Heart left ventricle (tissue), 16 donors: Measurements from ENCODE around the gene ZNF618. TPM values are rescaled to one million over a fixed set of nuclear protein-coding genes. Genes with fewer than 3 reads are reported as not detected.

Source experiments
- ATAC-seq, 4 donors: fragments of 200-7000 bp; cut with Tn5 transposase; one replicate each; pipeline ENCODE4 v1.9.1; 2020 to 2022; ENCODE audit warnings: moderate library complexity in 4 of 4, mild to moderate bottlenecking in 3 of 4, moderate number of reproducible peaks in 1 of 4
- DNase-seq, 5 donors: peaks; one replicate each; pipeline ENCODE4 v3.0.0-alpha.2; 2020
- H3K27ac ChIP-seq, 12 donors: fragments of 200-600 bp; sonication (generic) in 4 of 12; one replicate each; pipeline versions ENCODE4 v1.5.0 to v1.8.0; 2016 to 2022; ENCODE audit warnings: mild to moderate bottlenecking in 2 of 12
- H3K27me3 ChIP-seq, 9 donors: fragments of 200-600 bp; sonication (generic) in 2 of 9; one replicate each; pipeline versions ENCODE4 v1.5.1 to v1.8.0; 2016 to 2022; ENCODE audit warnings: mild to moderate bottlenecking in 3 of 9
- H3K36me3 ChIP-seq, 9 donors: fragments of 200-600 bp; sonication (generic) in 2 of 9; one replicate each; pipeline versions ENCODE4 v1.5.0 to v1.8.0; 2018 to 2022; ENCODE audit warnings: mild to moderate bottlenecking in 2 of 9
- H3K4me1 ChIP-seq, 12 donors: fragments of 200-600 bp; sonication (generic) in 4 of 12; one replicate each; pipeline versions ENCODE4 v1.5.0 to v1.8.0; 2016 to 2022; ENCODE audit warnings: mild to moderate bottlenecking in 3 of 12
- H3K4me3 ChIP-seq, 12 donors: fragments of 200-600 bp; sonication (generic) in 4 of 12; one replicate each; pipeline versions ENCODE4 v1.5.0 to v1.8.0; 2017 to 2022; ENCODE audit warnings: mild to moderate bottlenecking in 9 of 12, moderate library complexity in 4 of 12
- H3K9me3 ChIP-seq, 12 donors: fragments of 200-600 bp; sonication (generic) in 4 of 12; one replicate each; pipeline versions ENCODE4 v1.5.0 to v1.8.0; 2016 to 2022; ENCODE audit warnings: mild to moderate bottlenecking in 1 of 12
- CTCF ChIP-seq, 12 donors: fragments of 200-600 bp; sonication (generic) in 4 of 12; IDR thresholded peaks; one replicate each; pipeline versions ENCODE4 v1.5.0 to v1.8.0; 2018 to 2022; ENCODE audit warnings: antibody characterized with exemption in 12 of 12, mild to moderate bottlenecking in 5 of 12
- POLR2A ChIP-seq, 2 donors: fragments of 450-650 bp; IDR thresholded peaks; one replicate each; pipeline ENCODE4 v1.6.1; 2017; ENCODE audit warnings: antibody characterized with exemption in 2 of 2, mild to moderate bottlenecking in 2 of 2, moderate library complexity in 2 of 2
- WGBS, 4 donors: extraction: QIAGEN DNeasy Blood & Tissue Kit in 2 of 4; methylation state at CpG; one replicate each; pipeline versions ENCODE4 v1.1.5 to v1.1.7; 2013 to 2018; 5-methylcytosine and 5-hydroxymethylcytosine counted together
- intact Hi-C, 10 donors: fragments of 100-400 bp; cut with DNase I; formaldehyde crosslinking; loops; one replicate each; pipeline versions ENCODE4 v1.11.1 to v1.14.2; 2022
- polyA plus RNA-seq, 2 donors: library from polyadenylated mRNA; stranded (reverse); fragments of 200-250 nt; gene quantifications; one replicate each; pipeline ENCODE4 v1.2.3, GENCODE V29; 2013
- total RNA-seq, 9 donors: library from RNA; depleted of rRNA in 2 of 9; stranded (reverse); fragments of >200 nt in 2 of 9; fragmentation: NEBNext Ultra II Directional in 3 of 9; extraction: Animal tissue kit (Norgen Biotek cat#: 25700) in 3 of 9; gene quantifications; one replicate each; pipeline versions ENCODE4 v1.1.0 to v1.2.4, GENCODE V29; 2016 to 2023
- donor health status: ischemic (EF 13 %, LVEDD 7.1; RV severe dilation, severe dysfunction).
- donor health status: healthy with polysubstance abuse.
- donor health status: DM: no; HTN: yes; CAD: no.
- donor health status: DM: no; HTN: no; CAD: no.
- donor health status: ischemic (EF 25% LVEDD 6.9; RV normal size, moderate dysfunction).
- donor health status: ischemic (EF 25% LVEDD 5.7; RV mildly dilated, moderate dysfunction).
- donor health status: healthy.
- donor health status: DM: yes; HTN: yes; CAD: no.
- donor health status: ischemic (EF 35%, LVEDD 5.7; RV mildly dilated, moderate dysfunction).
- donor health status: nonischemic (EF 11% LVEDD 7.7; RV severe dilation, severe dysfunction).
- donor health status: DM: yes; HTN: yes; CAD: no.
- donor health status: PGD.
- donor health status: ischemic (EF 29% LVEDD 5.4; RV normal size, mild dysfunction).
- donor health status: nonischemic (EF 23%, LVEDD 6.1; RV moderate dilation, normal function).

The ZNF618 gene
- total and polyA plus RNA-seq, 11 donors: 0.81 to 4.2 (median 1.7) TPM

- TF ChIP-seq POLR2A (IDR thresholded peaks at IDR 0.05) (no peak), CTCF (IDR thresholded peaks at IDR 0.05) (no peak)
- H3K36me3 ChIP-seq: peaks cover 0 to 67% (median 16%) of the 10 kb centered on the region in 9 donors
- intact Hi-C loops: loop anchor here in 9 of 10 donors (2.0 to 10.0 kb wide), 5 partner anchors 227 to 352 kb away; no protein-coding TSS in a partner anchor
Observed at GRCh38 chr9:114034661-114035062, 158.6 kb downstream of the ZNF618 start.

GRCh38 chr9:114035221-114035844, 159.2 kb downstream of the ZNF618 start:
- no peak for DNase-seq
- ATAC-seq: no peak
- TF ChIP-seq CTCF (IDR thresholded peaks at IDR 0.05): no peak
- no peak for TF ChIP-seq POLR2A (IDR thresholded peaks at IDR 0.05)
- peaks cover 0 to 65% (median 16%) of the 10 kb centered on the region in 9 donors for H3K36me3 ChIP-seq
- H3K4me3 ChIP-seq: no peak overlapping the region
- H3K9me3 ChIP-seq: no peaks in the 10 kb centered on the region
- no peak overlapping the region for H3K27ac ChIP-seq
- no peaks in the 10 kb centered on the region for H3K27me3 ChIP-seq
- intact Hi-C loops: loop anchor here in 3 of 10 donors (2.0 to 10.0 kb wide), 2 partner anchors 299 to 301 kb away; no protein-coding TSS in a partner anchor
- WGBS, 4 donors: 92 to 97% (median 95%) methylated on average over 17 of the region's 17 CpGs
- H3K4me1 ChIP-seq: peaks cover 0 to 5% (median 0%) of the 10 kb centered on the region in 12 donors

More at GRCh38 chr9:114034661-114035062, 158.6 kb downstream of the ZNF618 start:
- DNase-seq (no peak), ATAC-seq (no peak)
- no peak overlapping the region for H3K4me3 ChIP-seq
- 74 to 85% (median 81%) methylated on average over 4 of the region's 4 CpGs for WGBS, 4 donors
- peaks cover 0 to 5% (median 0%) of the 10 kb centered on the region in 12 donors for H3K4me1 ChIP-seq
- H3K27me3 ChIP-seq: no peaks in the 10 kb centered on the region
- no peak overlapping the region for H3K27ac ChIP-seq
- H3K9me3 ChIP-seq: no peaks in the 10 kb centered on the region

GRCh38 chr9:114035845-114036801, 160.0 kb downstream of the ZNF618 start:
- no peak overlapping the region for H3K27ac ChIP-seq
- no peak overlapping the region for H3K4me3 ChIP-seq
- H3K27me3 ChIP-seq: no peaks in the 10 kb centered on the region
- ATAC-seq (no peak), DNase-seq (peak in 1 of 5 donors; percentile 37)
- peaks cover 0 to 61% (median 16%) of the 10 kb centered on the region in 9 donors for H3K36me3 ChIP-seq
- no peaks in the 10 kb centered on the region for H3K9me3 ChIP-seq
- WGBS, 4 donors: 95 to 96% (median 96%) methylated on average over 18 of the region's 18 CpGs
- intact Hi-C loops: loop anchor here in 3 of 10 donors (2.0 to 10.0 kb wide), 2 partner anchors 299 to 301 kb away; no protein-coding TSS in a partner anchor
- TF ChIP-seq POLR2A (IDR thresholded peaks at IDR 0.05) (no peak), CTCF (IDR thresholded peaks at IDR 0.05) (no peak)
- H3K4me1 ChIP-seq: peaks cover 0 to 5% (median 0%) of the 10 kb centered on the region in 12 donors
